Measurements from ENCODE around the gene OPN4. TPM values are rescaled to one million over a fixed set of nuclear protein-coding genes. Genes with fewer than 3 reads are reported as not detected.

OPN4 gene
- total and polyA plus RNA-seq, 2 of the 8 experiments (the other 6 are each of a cell fraction or from before 2014, with no cell fraction given) = not detected

DNA sequence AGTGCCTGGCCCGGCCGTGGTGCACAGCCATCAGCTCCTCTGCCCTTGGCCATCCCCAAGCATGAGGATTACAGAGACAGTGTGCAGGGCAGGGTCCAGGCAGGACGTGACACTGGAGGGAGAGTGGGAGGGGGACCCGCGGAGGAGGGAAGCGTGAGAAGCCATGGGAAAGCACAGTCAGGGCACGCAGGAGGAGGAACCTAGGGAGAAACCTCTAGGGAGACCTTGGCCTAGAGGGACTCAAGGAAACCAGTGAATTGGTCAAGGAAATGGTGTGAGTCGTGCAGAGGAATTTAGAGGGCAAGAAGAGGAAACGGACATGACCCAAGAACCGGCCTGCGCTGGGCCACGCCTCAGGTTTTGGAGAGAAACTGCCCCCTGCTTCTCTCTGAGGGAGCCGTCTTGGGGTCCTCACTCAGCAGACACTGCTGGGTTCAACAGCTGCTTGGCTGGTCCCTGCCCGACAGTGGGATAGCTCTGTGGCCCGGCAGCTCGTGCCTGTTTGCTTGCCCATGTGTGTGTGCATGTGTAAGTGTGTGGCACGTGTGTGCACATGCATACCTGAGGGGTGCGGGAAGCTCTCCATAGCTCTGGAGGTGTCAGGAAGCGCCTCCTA lies 3.2 kb downstream of the OPN4 start:
- ChIA-PET CTCF (ENCODE audit: partially characterized antibody) (interaction anchor here (0.6 to 13.4 kb wide), 7 partner anchors 9 to 115 kb away, joined by 3 to 105 read pairs (median 4); no protein-coding TSS in a partner anchor), POLR2A (ENCODE audit: partially characterized antibody) (no interaction called here)
- Histone ChIP-seq H2AFZ (ENCODE audit: low read length) (no peak overlapping the region), H3K9ac (replicated peaks in 1 of 4; ENCODE audit: extremely low read depth in 1 of 4, low read depth in 3 of 4, low read length in 3 of 4) (no peak overlapping the region), H2BK15ac (ENCODE audit: low read length) (no peak overlapping the region), H3K18ac (ENCODE audit: extremely low read depth, low read length) (no peak overlapping the region), H4K5ac (ENCODE audit: insufficient read length, low read depth, low read length) (no peak overlapping the region), H3K23me2 (ENCODE audit: low read depth, low read length) (peaks cover 7% of the 10 kb centered on the region; the same call in 1 of the 2 replicates), H2BK12ac (ENCODE audit: low read depth, low read length) (no peak overlapping the region), H3K79me1 (ENCODE audit: low read depth, low read length) (no peaks in the 10 kb centered on the region), H3K4ac (replicated peaks; ENCODE audit: insufficient read length, low read depth, low read length) (no peak overlapping the region), H3K9me3 (ENCODE audit: insufficient read depth in 2 of 2, low read depth in 1 of 2, low read length in 1 of 2) (no peaks in the 10 kb centered on the region), H3K79me2 (ENCODE audit: control insufficient read depth in 1 of 2, insufficient read depth in 2 of 2, low read length in 2 of 2) (no peaks in the 10 kb centered on the region), H2AK5ac (ENCODE audit: low read depth, low read length) (no peak overlapping the region), H3K4me2 (ENCODE audit: insufficient read depth in 1 of 2, low read depth in 2 of 2, low read length in 2 of 2) (no peak overlapping the region), H2BK5ac (ENCODE audit: low read depth, low read length) (no peak overlapping the region), H4K8ac (ENCODE audit: extremely low read depth, insufficient read depth, low read length) (no peak overlapping the region), H3K4me1 (replicated peaks in 1 of 4; ENCODE audit: control insufficient read depth in 3 of 4, insufficient read depth in 4 of 4, low read length in 3 of 4) (peaks cover 0 to 5% (median 2%) of the 10 kb centered on the region in 4 experiments; a peak in 2 of 7 replicates), H3K36me3 (ENCODE audit: control insufficient read depth in 2 of 4, insufficient read depth in 4 of 4, low read length in 3 of 4) (no peaks in the 10 kb centered on the region), H3K4me3 (ENCODE audit: extremely low read depth in 1 of 4, insufficient read depth in 2 of 4, low read depth in 3 of 4, low read length in 4 of 4) (no peak overlapping the region), H3K23ac (ENCODE audit: insufficient read length) (no peak overlapping the region), H3K56ac (replicated peaks; ENCODE audit: insufficient read length, low read depth, low read length) (no peak overlapping the region), H4K91ac (replicated peaks; ENCODE audit: insufficient read length, low read length) (no peak overlapping the region), H3K27me3 (replicated peaks in 1 of 4; ENCODE audit: control insufficient read depth in 3 of 4, extremely low read depth in 1 of 4, insufficient read depth in 3 of 4, low read length in 3 of 4) (no peaks in the 10 kb centered on the region), H3K14ac (ENCODE audit: insufficient read length) (no peak overlapping the region), H2BK120ac (replicated peaks; ENCODE audit: low read depth, low read length) (no peak overlapping the region), H3K27ac (ENCODE audit: low read depth, low read length) (no peak overlapping the region), H2BK20ac (ENCODE audit: low read length) (no peak overlapping the region), H4K20me1 (replicated peaks in 1 of 2; ENCODE audit: control insufficient read depth in 1 of 2, insufficient read depth in 2 of 2, low read length in 2 of 2) (peaks cover 0 to 6% of the 10 kb centered on the region in 2 experiments)
- WGBS, 2 experiments (ENCODE audit: extremely low coverage in 1 of 2, insufficient coverage in 1 of 2, insufficient read length in 1 of 2, insufficient replicate concordance in 2 of 2, low coverage in 1 of 2, low lambda C conversion rate in 2 of 2, missing lambda C conversion rate in 1 of 2) = 86% methylated on average over 19 of the region's 19 CpGs; no CpG with 5 or more reads in 1 of the 2 experiments
- DNase-seq (ENCODE audit: low read depth in 1 of 2, low spot score in 2 of 2) (no peak), FAIRE-seq (no peak)
- TF ChIP-seq RAD21 (IDR thresholded peaks at IDR 0.05 in 1 of 2, conservative IDR thresholded peaks at IDR 0.05 in 1 of 2; ENCODE audit: low read depth in 2 of 2, low read length in 2 of 2) = no peak
- TF ChIP-seq, protein P1, sequence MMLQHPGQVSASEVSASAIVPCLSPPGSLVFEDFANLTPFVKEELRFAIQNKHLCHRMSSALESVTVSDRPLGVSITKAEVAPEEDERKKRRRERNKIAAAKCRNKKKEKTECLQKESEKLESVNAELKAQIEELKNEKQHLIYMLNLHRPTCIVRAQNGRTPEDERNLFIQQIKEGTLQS (IDR thresholded peaks at IDR 0.05; ENCODE audit: insufficient read depth, low read depth, low read length) = no peak
- TF ChIP-seq KDM1A (IDR thresholded peaks at IDR 0.05; ENCODE audit: borderline replicate concordance, low read length) = no peak
- no peak for TF ChIP-seq SP4 (IDR thresholded peaks at IDR 0.05; ENCODE audit: low read length)
- no peak for TF ChIP-seq TEAD4 (IDR thresholded peaks at IDR 0.05; ENCODE audit: low read depth, low read length)
- TF ChIP-seq GABPA (IDR thresholded peaks at IDR 0.05; ENCODE audit: borderline replicate concordance, insufficient read depth, low read length) = no peak
- no peak for TF ChIP-seq ZNF274 (IDR thresholded peaks at IDR 0.05; ENCODE audit: borderline replicate concordance, extremely low read depth, low read length)
- no peak for TF ChIP-seq CHD1 (IDR thresholded peaks at IDR 0.05; ENCODE audit: low read depth, low read length)
- TF ChIP-seq, protein P2, sequence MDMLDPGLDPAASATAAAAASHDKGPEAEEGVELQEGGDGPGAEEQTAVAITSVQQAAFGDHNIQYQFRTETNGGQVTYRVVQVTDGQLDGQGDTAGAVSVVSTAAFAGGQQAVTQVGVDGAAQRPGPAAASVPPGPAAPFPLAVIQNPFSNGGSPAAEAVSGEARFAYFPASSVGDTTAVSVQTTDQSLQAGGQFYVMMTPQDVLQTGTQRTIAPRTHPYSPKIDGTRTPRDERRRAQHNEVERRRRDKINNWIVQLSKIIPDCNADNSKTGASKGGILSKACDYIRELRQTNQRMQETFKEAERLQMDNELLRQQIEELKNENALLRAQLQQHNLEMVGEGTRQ (IDR thresholded peaks at IDR 0.05; ENCODE audit: low read length) = no peak
- TF ChIP-seq PHF8 (conservative IDR thresholded peaks at IDR 0.05; ENCODE audit: low read depth, low read length) = no peak
- no peak for TF ChIP-seq MAFK (IDR thresholded peaks at IDR 0.05; ENCODE audit: low read depth, low read length)

Measured in H1 (cell line).